SK-N-SH (cell line): ENCODE data around the gene CCNF.

Source experiments
- EP300 ChIP-seq, 2 experiments: IDR thresholded peaks; 2 replicates each; pipeline versions ENCODE4 v1.4.0 to v1.6.1; 2012; ENCODE audit warnings: borderline replicate concordance in 1 of 2, low read depth in 1 of 2, low read length in 1 of 2
- NFIC ChIP-seq: IDR thresholded peaks from 2 replicates; pipeline ENCODE4 v1.4.0; 2012; ENCODE audit warnings: borderline replicate concordance
- RXRA ChIP-seq: IDR thresholded peaks from 2 replicates; pipeline ENCODE4 v1.4.0; 2012; ENCODE audit warnings: low read depth, mild to moderate bottlenecking, borderline replicate concordance
- SIN3A ChIP-seq: IDR thresholded peaks from 2 replicates; pipeline ENCODE4 v1.6.1; 2012; ENCODE audit warnings: low read depth, mild to moderate bottlenecking, low read length, moderate library complexity, borderline replicate concordance
- TF ChIP-seq, protein P1 (sequence below): fragments of 200-600 bp; sonication (generic); IDR thresholded peaks from 2 replicates; pipeline ENCODE4 v1.6.1; 2017; ENCODE audit warnings: antibody characterized with exemption, mild to moderate bottlenecking, moderate library complexity

- TF ChIP-seq, protein P1, sequence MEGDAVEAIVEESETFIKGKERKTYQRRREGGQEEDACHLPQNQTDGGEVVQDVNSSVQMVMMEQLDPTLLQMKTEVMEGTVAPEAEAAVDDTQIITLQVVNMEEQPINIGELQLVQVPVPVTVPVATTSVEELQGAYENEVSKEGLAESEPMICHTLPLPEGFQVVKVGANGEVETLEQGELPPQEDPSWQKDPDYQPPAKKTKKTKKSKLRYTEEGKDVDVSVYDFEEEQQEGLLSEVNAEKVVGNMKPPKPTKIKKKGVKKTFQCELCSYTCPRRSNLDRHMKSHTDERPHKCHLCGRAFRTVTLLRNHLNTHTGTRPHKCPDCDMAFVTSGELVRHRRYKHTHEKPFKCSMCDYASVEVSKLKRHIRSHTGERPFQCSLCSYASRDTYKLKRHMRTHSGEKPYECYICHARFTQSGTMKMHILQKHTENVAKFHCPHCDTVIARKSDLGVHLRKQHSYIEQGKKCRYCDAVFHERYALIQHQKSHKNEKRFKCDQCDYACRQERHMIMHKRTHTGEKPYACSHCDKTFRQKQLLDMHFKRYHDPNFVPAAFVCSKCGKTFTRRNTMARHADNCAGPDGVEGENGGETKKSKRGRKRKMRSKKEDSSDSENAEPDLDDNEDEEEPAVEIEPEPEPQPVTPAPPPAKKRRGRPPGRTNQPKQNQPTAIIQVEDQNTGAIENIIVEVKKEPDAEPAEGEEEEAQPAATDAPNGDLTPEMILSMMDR, result no peak
- TF ChIP-seq RXRA, result no peak
- no peak for TF ChIP-seq NFIC
- no peak for TF ChIP-seq SIN3A
- no peak for TF ChIP-seq EP300 (IDR thresholded peaks at IDR 0.05; ENCODE audit: borderline replicate concordance in 1 of 2, low read depth in 1 of 2, low read length in 1 of 2)
Observed at GRCh38 chr16:2476741-2477140, 47.5 kb downstream of the CCNF start.
